Germinal center (tissue), 1 donor: ENCODE data around the gene COLQ.
"Not testable (repeated sequence)": the region's sequence is repeated elsewhere in the genome, so short reads cannot be mapped to it uniquely, and the experiment has no call there.

Experiments used
- DNase-seq: peaks from one replicate; pipeline ENCODE4 v3.0.0; 2012; ENCODE audit warnings: mixed read lengths, low spot score

The COLQ gene

DNA sequence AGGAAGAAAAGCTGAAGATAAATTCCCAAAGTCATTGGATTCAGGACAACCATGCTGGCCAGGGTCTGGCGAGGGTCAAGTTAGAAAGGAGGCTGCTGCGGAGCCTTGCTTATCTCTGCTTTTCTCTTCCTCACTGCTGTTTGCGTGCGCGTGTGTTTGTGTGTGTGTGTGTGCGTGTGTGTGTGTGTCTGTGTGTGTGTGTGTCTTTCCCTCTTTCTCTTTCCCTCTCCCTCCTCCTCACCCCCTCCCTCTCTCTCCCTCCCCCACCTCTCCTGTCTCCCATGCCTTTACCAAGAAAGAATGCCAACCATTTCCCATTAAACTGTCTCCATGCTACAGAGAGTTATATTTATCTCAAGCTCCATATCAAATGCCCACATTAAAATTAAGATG is at the start of gene COLQ:
Gene COLQ, minus strand, starts transcription at position 134 of the 393 bp plus-strand sequence. Its CDS starts 81 bp downstream, at position 53.
- DNase-seq: no peak

DNA sequence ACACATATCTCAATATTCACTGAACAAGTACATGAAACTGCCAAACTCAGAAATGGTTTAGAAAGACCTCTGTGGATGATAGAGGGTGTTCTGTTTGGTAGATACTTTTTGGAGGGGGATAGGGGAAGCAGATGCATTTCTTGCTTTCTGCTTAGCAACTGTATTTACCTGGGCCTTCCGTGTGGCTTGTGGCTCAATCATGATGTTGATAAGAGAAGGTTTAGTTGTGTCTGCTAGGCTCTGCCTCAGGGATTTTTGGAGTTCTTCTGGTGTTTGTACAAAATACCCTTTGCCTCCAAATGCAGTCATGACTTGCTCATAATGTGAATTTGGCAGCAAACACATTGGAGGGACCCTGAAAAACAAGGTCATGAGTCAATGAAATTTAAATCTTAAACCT is 41.7 kb upstream of the COLQ start:
- no peak for DNase-seq

DNA sequence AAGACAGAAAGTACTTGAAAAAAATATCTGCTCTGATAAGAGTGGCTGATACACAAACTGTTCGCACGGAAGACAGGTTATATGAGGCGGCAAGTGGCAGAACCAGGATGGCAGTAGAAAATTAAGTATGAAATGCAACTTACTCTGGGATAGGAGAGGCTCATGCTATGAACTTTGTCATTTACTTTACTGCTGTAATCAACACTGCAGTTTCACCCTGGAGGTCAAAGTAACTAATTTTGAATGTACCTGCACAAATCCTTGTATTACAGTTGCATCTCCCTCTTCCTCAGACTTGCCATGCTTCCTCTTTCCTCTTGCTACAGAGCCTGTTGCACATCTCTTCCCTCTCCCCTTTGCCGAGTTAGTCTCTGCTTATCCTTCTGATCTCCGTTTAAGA is 41.1 kb upstream of the COLQ start:
- no peak for DNase-seq

DNA sequence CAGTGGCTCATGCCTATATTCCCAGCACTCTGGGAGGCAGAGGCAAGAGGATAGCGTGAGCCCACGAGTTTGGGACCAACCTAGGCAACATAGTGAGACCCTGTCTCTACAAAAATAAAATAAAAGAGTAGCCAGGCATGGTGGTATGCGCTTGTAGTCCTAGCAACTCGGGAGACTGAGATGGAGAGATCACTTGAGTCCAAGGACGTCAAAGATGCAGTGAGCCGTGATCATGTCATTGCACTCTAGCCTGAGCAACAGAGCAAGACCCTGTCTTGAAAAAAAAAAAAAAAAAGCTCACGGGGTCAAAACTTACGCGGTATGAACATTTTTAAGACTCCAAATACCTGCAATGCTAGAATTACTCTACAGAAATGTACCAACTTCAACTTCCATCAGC is 37.1 kb upstream of the COLQ start:
- no peak for DNase-seq

DNA sequence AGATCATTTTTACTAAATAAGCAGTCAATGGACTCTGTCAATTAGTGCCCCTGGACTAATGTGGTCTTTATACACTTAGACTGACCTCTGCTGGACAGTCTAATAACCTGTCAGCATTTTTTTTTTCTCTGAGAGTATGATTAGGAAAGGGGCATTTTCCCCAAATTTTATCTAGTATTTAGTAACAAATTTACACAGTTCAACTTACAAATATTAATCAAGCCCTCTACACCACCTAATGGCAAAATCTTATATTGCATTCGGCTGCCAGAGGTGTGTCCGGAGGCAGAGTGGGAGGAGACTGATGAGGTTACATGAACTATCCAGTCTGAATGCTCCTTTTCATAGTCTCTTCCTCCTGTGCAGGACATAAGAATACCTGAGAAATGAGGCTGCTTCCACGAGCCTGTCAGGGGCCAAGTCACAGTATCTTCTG is 36.0 kb upstream of the COLQ start:
- peak; percentile 48 for DNase-seq

DNA sequence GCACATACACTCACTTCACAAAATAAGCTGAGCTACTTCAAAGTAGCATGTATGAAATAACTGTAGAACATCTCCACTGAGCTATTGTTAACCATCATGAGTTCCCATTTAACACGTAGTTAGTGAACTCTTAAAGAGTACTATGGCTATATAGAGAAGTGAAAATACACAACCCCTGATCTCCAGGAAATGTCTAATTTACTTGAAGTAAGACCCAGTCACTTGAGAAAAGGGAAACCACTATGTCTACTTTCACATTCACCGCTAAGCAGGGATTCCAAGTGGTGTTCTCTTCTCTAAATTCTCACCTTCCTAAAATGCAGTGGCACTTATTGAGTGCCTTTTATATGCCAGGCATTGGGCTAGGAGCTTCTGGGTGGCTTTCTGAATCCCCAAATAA is 35.0 kb upstream of the COLQ start:
- peak; percentile 46 for DNase-seq

DNA sequence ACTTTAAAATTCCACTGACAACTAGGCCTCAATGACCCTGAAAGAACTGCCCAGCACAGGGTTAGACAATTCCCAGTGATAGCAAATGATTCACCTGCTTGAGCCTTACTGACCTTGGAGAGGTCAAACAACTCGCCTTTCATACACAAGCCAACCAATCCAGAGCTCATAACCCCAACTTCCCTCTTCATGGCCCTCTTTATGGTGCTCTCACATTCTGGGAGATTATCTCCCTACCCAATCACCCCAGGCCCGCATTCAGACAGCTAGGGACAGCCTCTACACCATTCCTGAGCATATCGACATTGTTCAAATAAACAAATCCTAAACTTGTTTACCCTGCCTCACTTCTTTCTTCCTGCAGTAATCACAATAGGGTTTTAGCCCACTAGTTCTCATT is 32.2 kb upstream of the COLQ start:
- no peak for DNase-seq

DNA sequence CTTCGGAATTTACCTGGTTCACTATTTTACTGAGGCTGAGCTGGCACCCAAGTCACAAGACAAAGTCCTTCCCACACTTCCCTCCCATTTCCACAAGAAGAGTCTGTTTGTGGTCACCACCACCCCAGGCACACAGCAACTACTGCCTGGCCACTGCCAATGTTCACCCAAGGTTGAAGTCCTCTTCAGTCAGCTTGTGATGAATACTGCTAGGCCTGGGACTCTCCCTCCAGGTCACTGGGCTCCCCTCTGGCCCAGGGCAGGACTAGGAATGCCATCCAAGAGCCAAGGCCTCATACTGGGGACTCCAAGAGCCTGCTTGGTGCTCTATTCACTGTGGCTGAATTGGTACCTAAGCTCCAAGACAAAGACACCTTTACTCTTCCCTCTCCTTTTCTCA is 30.4 kb upstream of the COLQ start:
- DNase-seq: no peak

DNA sequence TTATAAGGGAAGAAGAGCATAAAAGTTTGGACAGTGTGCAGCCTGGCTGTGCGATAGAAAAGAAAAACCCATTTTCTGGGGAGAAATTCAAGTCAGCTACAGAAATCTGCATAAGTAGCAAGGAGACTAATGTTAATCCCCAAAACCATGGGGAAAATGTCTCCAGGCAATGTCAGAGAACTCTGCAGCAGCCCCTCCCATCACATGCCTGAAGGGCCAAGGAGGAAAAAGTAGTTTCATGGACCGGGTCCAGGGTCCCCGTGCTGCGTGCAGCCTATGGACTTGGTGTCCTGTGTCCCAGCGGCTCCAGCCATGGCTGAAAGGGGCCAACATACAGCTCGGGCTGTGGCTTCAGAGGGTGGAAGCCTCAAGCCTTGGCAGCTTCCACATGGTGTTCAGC is 28.3 kb upstream of the COLQ start:
- DNase-seq: no peak

DNA sequence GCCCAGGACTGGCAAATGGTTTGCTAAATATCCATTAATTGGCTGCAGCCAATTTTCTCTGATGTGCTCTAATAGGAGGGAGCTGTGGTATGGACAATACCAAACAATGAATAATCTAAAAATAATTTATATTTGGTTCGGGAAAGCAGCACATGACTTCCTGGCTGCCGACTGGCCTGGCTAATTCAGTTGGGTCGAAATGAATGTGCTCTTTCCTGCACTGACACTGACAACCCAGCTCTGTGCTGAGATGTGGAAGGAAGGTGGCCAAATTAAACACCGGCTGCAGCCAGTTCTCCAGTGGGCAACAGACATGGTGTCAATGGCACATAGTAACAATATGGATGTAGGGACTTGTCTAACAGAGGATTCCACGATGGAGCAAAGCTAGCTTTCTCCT is 21.1 kb upstream of the COLQ start:
- no peak for DNase-seq

DNA sequence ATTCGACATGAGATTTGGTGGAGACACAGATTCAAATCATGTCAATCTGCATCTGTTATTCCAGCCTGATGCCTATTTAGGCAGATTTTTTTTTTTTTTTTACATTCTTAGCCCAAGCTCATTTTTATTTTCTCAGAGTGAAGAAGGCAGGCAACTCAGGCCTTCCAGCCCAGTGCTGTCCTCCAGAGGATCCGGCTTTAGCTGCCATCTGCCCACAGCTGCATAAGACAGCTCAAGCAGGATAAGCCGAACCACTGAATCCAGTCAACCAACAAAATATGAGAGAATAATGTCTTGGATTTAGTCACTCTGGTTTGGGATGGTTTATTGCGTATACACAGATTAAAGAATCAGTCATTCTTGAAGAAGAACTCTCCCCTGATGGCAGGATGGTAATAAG is 19.9 kb upstream of the COLQ start:
- DNase-seq: no peak

DNA sequence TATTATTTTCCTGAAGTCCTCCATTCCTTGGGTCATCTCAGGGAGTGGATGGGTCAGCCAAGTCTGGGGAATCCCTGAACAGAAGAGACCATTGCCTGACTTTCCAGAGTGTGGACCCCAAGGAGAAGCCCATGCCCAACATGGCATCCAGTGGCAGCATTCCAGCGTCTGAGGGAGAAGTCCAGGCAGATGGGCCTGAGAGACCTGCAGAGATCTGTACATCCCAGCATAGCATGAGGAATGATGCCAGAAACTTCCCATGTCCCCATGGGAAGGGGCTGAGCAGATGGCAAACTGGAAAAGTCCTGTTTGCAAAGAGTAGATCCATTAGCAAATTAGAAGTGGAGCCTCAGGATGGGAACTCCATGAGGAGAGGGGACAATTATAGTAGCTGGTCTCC is 17.6 kb upstream of the COLQ start:
- no peak for DNase-seq

DNA sequence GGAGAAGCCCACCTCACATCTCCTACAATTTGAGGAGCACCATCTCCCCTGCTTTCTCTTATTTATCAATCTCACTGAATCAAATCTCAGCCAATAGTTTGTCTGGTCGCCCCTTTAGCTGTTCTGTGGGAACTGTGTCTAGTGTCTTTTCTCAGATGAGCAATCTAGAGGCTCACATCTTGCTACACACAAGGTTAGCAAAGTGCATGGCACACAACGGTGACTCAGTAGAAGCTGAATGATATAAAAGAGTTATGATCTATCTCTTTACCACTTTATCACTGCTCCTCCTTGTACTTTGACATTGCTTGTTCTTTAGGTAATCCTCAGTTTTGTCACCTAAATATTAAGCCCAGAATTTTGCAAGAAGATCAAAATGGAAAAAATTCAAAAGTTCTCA is 16.8 kb upstream of the COLQ start:
- no peak for DNase-seq

DNA sequence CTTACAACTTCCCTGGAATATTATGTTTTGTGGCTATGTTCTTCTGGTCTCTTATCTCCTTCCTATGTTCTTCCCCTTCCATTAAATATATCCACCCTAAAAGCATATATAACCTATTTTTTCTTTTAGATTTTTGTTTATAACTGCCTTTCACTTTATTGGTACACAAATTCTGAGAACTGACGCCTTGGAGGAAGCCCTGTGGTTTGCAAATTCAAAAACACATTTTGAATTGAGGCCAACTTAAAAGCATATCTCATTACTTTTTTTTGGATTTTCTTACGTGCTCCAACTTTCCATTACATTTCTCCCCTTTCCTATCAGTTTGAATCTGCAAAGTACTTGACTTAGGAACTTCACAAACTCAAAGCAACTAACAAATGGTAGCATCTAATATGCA is 15.3 kb upstream of the COLQ start:
- no peak for DNase-seq

DNA sequence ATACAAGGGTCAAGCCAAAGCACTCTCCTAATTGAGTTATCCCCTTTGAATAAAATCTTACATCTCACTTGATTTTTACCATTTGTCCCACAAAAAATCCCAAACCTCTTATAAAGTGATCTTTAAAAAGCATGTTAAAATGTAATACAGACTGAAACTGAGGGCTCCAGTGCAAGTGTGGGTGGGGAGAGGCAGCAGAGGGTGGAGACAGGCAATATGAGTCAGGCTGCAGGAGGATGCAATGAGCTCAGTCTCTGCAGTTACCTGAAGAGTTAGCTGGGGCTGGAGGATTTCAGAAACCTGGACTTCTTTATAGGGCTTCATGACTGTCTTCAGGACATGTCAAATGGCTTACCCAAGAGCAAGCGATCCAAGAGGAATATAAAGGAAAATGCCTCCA is 14.2 kb upstream of the COLQ start:
- DNase-seq: no peak

DNA sequence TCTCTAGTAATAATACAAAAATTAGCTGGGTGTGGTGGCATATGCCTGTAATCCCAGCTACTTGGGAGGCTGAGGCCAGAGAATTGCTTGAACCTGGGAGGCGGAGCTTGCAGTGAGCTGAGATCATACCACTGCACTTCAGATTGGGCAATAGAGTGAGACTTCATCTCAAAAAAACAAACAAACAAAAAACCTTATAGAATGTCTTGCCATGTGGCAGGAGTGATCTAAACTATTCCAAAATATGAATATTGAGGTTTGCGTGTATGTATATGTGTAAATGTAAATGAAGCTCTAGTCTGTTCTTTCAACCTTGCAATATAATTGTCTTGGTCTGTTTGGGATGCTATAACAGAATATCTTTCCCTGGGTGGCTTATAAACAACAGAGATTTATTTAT is 11.1 kb upstream of the COLQ start:
- DNase-seq: not testable (repeated sequence)

DNA sequence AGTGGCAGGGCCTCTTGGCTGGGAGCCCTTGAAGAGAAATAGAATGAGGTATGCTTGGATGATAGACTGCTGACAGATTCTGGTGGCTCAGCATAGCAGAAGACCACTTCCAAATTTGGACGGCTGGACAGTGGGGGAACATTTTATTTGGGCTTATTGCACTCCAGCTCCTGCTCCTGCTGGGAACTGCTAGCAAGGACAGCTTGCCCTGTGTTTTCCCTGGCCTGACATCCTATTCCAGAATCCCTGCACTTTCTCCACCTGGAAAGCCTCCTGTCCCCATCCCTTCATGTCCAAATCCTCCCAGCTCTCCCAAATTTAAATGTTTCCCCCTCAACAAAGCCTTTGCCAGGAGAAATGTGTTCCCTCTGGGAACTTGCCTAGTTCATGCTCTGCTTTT is 9.8 kb upstream of the COLQ start:
- DNase-seq: no peak

DNA sequence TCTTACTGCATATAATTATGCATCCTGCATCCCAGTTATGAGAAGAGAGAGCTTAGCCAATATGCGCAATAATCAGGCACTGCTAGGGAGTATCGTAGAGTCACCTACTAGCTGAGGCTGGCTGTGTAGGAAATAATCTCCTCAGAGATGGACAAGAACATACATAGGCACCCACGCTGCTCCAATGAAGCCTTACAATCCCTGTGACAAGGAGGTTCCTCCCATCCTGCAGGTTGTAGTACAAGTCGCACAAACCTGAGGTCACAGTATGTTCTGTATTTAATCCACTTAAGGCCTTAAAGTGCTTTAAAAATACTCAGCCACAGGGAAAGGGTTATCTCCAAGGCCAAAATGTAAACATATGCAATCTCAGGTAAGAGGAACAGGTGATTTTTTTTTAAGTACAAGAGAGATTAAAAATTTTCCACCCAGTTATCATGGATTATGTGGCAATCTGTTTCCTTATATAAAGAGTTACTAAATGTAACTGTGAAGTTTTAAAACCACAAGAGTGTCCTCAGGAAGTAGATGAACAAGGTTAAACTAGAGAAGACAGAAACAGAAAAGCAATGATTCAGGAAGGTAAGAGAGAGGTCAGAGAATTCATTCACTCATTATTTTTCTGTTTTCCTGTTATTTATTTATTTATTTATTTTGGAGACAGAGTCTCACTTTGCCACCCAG is 7.5 kb upstream of the COLQ start:
- no peak for DNase-seq

DNA sequence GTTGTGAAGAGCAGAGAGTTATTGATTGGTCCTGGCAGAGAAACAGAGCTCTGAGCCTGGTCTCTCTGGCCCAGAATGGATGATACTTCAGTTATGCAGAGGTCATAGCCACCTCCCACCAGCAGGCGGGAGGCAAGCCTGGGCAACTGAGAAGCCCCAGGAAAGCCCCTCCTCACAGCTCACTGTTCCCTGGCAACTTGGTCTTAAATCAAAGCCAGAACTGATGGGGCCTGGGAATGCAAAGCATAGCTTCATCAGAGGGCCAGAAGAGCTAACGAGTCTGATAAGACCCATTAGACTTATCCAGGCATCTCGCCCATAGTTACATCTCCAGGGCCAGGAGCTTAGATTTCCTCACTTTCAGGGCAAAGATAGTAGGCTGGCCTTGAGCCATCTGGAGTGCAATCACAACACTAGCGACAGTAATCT is 5.5 kb upstream of the COLQ start:
- no peak for DNase-seq

DNA sequence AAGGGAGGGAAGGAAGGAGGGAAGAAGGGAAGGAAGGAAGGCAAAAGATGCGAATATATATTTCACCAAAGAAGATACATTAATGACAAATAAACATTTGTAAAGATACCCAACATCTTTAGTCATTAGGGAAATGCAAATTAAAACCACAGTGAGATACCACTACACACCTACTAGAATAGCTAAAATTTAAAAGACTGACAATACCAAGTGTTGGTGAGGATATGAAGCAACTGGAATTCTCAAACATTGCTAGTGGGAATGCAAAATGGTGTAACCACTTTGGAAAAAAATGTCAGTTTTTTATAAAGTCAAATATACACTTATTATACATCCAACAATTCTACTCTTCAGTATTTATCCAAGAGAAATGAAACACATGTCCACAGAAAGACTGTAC is 4.3 kb upstream of the COLQ start:
- DNase-seq: no peak

DNA sequence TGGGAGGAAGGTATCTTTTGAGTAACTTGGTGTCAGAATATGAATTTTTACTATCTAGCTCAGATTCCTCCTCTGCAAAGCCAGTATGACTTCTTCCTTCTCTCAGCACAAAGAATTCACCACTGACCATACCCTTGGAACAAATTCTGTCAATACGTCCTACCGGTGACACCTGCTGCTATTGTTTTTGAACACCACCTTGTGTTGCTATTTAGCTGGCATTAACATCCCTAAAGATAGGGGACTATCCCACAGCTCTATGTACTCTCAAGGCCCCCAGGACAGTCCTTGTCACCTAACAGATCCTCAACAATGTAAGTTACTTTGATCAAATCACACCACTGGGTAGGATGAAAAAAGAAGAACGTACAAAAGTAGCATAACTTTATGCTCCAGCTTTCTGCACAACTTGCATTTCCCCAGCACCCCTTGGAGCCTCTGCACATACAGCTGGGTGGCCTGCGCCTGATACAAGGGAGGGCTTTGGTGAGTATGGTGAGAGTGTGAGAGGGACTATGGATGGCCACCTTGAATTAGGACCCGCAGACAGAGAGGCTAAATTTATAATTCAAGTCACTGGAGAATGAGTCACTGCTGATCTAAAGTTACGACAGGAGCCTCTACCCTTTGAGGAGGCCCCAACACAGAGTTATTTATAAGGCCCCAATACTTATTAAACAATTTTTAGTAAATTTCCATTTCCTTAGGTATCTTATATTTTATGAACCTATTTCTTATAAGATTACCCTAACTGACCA is 2.3 kb upstream of the COLQ start:
- no peak for DNase-seq

DNA sequence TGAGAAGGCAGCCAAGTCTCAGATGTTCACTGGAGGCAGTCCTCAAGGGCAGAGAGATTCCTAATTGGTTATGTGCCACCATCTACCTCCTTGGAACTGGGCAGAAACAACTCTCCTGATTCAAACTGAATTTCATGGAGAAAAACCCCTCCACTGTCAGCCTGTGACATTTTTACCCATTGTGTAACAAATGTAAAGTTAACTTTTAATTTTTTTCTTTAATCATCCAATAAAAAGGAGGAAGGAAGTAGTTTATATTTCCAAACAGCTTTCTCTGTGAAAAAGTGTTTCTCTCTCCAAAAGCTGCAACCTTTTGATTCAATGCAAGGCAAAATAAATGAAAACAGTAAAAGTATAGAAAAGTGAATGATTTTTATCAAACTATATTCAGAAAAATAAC is 510 bp upstream of the COLQ start:
- no peak for DNase-seq

DNA sequence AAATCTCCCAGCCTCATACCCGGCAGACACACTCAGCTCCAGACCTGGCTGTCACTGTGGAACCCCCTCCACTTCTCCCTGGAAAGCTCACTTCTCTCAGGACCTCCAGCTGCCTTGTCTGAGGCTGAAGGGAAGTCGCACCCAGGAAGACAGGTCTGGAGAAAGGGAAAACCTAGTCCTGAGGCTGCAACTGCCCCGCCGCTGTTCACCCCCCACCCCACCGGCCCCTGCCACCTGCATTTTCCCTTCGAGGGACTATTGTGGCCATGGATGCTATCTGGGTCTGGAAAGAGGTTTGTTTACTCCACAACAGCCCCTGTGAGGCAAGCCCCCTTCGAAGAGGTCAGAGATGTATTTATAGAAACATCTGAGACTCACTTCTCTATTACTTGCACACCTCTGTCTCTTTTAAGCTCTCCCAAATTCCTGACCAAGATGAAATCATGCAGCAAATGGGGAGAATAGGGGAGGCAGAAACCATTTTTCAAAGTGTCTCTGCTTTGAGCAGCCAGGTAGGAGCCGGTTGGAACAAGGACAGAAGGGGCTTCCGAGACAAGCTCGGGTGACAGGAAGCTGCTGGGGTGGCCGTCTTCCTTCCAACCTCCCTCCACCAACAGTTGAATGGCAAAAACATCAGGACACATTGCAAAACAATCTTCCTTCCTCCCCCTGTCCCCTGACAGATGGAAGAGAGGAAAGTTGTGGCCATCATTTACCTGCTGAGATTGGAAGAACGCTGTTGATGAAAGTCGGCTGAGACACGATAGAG is 518 bp downstream of the COLQ start:
- no peak for DNase-seq
